HG03565 (cell line): ENCODE measurements around the gene RBMS1.

Source experiments
- ATAC-seq: cut with Tn5 transposase; IDR thresholded peaks from one replicate; pipeline ENCODE4 v1.9.1; 2021; ENCODE audit warnings: mild to moderate bottlenecking, moderate library complexity; ENCODE audit not compliant: unreplicated experiment

Gene RBMS1

DNA sequence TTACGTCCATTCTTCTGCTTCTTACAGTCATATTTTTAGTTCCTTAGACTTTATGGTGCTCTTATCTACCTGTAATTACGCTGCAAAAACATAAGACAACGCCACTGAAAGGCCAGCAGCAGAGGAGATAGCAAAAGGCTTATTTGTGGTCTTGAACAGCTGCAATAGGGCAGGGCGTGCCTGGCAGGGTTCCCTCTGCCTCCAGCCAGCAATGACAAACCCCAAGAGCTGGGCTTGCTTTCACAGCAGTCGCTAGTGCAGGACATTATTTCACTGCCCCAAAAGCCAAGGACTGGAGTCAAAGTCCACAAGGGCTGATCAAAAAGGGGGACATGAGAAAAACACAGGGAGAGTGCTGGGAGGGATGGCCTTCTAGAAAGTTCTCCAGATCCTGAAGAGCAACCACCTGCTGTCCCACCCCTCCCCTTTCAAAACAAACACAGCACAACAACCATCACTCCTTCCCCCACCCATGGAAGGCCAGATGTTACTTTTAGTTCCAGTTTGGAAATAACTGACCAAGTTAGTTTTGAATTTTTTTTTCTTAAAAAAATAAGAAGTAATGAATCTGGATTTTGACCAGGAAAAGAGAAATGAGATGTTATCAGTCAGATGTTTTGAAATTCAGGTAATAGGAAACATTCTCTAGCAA lies 127.8 kb downstream of the RBMS1 start:
- no peak for ATAC-seq

DNA sequence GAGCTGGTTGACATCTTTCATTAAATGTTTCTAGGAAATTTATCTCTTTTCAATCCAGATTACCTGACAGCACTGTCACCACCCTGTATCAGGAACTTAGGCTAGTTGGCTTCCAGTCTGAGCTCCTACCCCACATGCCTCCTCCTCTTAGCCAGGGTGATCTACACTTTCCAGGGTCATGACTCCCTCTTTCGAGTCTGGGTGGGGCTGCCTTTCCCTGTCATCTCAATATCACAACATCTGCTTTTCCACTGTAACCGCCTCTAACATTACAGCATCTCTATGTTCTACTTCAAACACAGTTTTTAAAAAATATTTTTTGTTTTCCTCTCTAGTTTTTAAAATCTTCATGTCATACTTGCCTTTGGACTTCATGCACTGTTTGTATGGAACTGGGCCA lies 129.2 kb downstream of the RBMS1 start:
- no peak for ATAC-seq

DNA sequence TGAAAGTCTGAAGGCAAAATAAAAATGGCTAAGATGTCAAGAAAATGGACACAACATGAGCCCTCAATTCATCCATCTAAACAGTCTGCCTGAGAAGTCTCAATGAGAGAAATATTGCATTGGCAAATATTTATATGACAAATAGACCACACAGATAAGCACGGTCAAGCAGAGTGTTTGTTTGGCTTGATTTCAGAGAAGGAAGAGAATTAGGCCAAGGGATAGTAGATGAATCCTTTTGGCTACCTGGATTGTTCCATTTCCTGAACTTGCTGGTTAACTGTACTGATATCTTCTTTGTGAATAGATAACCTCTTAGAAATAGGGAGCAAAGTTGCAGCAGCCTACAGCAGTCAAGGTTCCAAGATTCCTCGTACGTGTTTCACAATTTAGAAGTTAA lies 129.6 kb downstream of the RBMS1 start:
- ATAC-seq: no peak

GRCh38 chr2:160363055-160363454 lies 130.6 kb downstream of the RBMS1 start:
- no peak for ATAC-seq

DNA sequence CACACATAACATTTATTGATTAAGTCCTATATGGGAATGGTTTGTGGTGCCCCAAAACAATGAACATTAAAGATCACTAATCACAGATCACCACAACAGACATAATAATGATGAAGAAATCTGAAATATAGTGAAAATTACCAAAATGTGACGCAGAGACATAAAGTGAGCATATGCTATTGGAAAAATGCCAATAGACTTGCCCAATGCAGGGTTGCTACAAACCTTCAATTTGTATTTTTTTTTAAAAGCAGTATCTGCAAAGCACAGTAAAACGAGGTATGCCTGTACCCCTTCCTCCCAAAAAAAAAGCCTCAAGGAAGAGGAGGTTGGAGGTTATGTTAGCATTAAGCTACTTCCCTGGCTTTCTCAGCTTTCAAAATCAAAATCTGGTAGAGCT lies 131.1 kb downstream of the RBMS1 start:
- ATAC-seq: no peak

- no peak for ATAC-seq
Observed at GRCh38 chr2:160362018-160362417, 131.6 kb downstream of the RBMS1 start.

DNA sequence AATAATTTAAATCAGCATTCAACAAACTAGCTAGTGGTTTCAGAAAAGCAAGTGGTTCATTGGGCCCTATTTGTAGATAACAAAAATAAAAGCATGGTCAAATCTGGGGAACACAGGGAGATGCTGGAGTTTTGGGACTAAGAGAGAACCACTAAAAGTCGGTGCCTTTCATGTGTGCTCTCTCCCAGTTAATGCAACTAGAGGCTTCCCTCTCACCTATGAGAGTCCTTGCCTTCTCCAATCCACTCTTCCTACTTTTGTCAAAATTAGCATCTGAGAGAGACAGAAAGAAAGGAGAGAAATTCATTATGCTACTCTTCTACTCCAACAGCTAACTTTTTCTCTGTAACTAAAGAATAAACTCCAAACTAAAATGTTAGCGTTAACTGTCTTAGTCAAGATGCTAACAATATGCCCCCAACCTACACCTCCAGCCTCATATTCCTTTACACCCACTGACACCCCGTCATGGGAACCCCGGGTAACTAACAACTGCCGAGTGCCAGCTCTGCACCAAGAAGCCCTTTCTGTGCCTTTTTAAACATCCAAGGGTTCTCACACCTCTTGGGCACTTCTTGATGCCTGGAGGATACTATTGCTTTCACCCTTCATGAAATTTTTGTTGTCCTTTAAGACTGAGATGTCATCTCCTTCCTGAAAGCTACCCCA lies 133.4 kb downstream of the RBMS1 start:
- ATAC-seq: no peak

GRCh38 chr2:160358046-160358445 lies 135.6 kb downstream of the RBMS1 start:
- no peak for ATAC-seq

GRCh38 chr2:160356485-160356884 lies 137.1 kb downstream of the RBMS1 start:
- ATAC-seq: no peak

DNA sequence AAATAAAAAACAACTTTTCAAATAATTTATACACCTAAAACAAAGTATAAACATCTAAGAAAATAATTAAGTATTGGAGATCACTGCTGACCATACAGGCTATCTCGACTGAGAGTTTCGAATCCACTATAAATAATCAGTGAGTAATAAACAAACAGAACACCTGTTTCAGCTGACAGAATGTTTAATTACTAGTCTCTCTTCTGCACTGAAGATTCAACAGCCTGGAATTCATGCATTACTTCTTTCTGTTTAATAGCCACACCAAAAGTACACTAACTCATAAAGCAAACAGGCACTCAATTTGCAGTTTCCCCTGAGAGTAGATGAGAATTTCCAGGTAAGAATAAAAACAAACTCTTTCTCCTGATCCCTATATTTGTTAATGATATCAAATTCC lies 138.5 kb downstream of the RBMS1 start:
- no peak for ATAC-seq

GRCh38 chr2:160354677-160355076 lies 138.9 kb downstream of the RBMS1 start:
- no peak for ATAC-seq

DNA sequence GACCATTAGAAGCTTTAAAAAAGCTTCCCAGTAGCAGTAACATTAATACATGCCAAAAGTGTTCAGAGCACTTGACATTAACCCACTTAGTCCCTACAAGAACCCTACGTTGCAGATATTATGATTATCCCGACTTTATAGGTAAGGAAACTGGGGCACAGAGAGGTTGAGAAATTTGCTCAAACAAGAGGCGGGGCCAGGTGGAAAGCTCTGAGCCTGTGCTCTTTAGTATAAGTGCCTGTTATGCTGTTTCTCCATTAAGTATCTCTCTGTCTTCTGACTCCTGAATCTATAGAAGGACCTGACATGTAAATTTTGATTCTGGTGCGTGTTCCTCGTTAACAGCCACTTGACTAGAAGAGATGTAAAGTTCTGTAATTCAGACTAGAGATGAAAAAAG lies 139.8 kb downstream of the RBMS1 start:
- ATAC-seq: no peak

DNA sequence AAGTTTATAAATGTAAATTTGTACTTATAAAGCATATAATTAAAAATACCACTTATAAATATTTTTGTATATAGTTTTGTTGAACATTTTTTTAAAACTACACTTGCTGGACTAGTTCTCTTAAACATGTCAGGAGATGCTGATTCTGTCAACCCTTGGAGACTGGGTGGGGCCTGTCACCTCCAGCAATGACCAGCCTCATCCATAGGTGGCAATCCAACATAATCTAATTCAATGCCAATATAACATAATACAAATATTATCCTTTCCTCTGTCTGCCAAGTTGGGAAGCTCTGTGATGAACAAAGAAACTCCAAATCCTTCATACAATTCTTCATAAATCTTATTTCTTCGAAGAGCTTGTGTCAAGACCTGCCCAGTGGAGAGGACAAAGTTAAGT lies 140.4 kb downstream of the RBMS1 start:
- no peak for ATAC-seq

GRCh38 chr2:160352500-160352899 lies 141.1 kb downstream of the RBMS1 start:
- ATAC-seq: no peak

DNA sequence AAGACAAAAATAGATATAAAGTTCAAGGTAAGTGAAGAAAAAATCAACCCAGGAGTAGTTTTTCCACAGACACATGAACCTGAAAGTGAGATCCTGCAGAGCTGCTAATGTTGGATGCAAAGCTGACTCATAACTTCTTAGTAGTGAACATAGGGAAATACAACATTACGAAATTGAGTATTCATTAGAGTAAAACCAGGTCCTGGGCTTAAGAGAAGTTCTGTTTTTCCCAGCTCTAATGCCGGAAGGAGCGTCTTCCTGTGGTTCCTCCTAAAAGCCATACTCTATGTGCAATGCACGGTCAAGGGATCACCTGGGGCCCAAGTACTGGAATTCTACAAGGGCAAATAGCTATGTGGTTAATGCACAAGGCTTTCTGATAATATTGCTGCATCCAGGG lies 141.7 kb downstream of the RBMS1 start:
- no peak for ATAC-seq

- ATAC-seq: no peak
Observed at GRCh38 chr2:160349306-160349705, 144.3 kb downstream of the RBMS1 start.

GRCh38 chr2:160347269-160347863 lies 146.2 kb downstream of the RBMS1 start:
- ATAC-seq: no peak

- no peak for ATAC-seq
Observed at GRCh38 chr2:160345071-160345764, 148.4 kb downstream of the RBMS1 start.

DNA sequence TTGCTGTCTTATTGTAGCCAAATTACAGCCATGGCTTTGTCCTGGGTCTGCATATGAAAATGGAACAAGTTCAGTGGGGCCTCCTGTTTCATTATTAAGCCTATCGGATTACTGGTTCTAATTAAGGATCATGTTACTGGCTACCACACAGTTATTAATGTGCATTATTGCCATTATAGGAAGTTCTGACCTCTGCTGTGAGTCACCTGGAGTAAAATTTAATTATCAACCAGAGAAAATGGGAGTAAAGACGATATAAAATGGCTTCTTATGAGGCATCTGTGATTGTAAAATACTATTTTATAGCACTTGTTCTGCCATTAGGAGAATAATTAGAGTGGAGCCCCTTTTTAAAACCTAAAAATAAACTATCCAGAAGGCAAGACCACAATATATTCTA lies 150.2 kb downstream of the RBMS1 start:
- ATAC-seq: no peak

- ATAC-seq: no peak
Observed at GRCh38 chr2:160339726-160340125, 153.9 kb downstream of the RBMS1 start.

- ATAC-seq: no peak
Observed at GRCh38 chr2:160338901-160339685, 154.5 kb downstream of the RBMS1 start.
